Body of pancreas (tissue), 4 donors: ENCODE results near the gene FTH1.

Experiments used
- POLR2A ChIP-seq, 3 donors: fragments of 450-650 bp; IDR thresholded peaks; one replicate each; pipeline ENCODE4 v1.6.1; 2016; ENCODE audit warnings: antibody characterized with exemption in 3 of 3, mild to moderate bottlenecking in 2 of 3
- TF ChIP-seq, protein P1 (sequence below), 7 experiments: fragments of 450-650 bp in 4 of 7; fragments of 200-600 bp in 3 of 7; sonication (generic) in 3 of 7; IDR thresholded peaks; one replicate each; pipeline ENCODE4 v1.5.1; 2016 to 2019; ENCODE audit warnings: antibody characterized with exemption in 7 of 7

DNA sequence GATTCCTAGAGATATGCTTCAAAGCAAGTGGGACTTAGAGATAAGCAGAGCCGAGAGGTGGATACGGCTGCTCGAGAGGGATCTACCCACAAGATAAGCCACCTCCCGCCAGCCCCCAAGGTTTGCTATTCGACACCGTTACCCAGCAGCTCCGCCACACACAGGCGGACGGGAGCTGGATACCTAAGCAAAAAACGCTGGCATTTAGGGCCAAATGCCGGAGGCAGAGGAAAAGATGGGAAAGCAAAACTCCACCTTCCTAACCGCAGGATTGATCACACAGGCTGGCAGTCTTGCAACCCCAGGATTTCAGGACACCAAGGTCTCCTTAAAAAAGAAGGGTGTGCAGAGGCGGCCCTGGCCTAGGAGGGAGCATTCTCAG lies 709 bp downstream of the FTH1 start:
- TF ChIP-seq, protein P1, sequence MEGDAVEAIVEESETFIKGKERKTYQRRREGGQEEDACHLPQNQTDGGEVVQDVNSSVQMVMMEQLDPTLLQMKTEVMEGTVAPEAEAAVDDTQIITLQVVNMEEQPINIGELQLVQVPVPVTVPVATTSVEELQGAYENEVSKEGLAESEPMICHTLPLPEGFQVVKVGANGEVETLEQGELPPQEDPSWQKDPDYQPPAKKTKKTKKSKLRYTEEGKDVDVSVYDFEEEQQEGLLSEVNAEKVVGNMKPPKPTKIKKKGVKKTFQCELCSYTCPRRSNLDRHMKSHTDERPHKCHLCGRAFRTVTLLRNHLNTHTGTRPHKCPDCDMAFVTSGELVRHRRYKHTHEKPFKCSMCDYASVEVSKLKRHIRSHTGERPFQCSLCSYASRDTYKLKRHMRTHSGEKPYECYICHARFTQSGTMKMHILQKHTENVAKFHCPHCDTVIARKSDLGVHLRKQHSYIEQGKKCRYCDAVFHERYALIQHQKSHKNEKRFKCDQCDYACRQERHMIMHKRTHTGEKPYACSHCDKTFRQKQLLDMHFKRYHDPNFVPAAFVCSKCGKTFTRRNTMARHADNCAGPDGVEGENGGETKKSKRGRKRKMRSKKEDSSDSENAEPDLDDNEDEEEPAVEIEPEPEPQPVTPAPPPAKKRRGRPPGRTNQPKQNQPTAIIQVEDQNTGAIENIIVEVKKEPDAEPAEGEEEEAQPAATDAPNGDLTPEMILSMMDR (IDR thresholded peaks at IDR 0.05): no peak
- no peak for TF ChIP-seq POLR2A (IDR thresholded peaks at IDR 0.05)
